ENCODE measurements around the gene LDLRAD3.

LDLRAD3 gene

DNA sequence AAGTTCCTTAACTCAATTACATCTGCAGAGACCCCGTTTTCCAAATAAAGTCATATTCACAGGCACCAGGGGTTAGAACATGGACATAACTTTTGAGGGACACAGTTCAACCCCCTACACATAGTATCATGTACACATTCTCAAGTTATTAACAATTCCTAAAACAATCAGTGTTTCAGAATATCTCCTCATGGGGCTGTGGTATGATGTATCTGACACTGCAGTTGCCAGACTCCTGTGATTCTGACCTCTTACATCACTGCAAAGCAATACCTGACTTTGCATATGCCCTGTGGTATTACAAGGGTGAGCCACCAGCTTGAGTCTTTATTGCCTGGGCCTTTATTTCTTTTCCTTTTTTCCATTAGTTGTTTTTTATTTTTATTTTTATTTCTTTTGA lies 203.6 kb downstream of the LDLRAD3 start:
- TF ChIP-seq, protein P1, sequence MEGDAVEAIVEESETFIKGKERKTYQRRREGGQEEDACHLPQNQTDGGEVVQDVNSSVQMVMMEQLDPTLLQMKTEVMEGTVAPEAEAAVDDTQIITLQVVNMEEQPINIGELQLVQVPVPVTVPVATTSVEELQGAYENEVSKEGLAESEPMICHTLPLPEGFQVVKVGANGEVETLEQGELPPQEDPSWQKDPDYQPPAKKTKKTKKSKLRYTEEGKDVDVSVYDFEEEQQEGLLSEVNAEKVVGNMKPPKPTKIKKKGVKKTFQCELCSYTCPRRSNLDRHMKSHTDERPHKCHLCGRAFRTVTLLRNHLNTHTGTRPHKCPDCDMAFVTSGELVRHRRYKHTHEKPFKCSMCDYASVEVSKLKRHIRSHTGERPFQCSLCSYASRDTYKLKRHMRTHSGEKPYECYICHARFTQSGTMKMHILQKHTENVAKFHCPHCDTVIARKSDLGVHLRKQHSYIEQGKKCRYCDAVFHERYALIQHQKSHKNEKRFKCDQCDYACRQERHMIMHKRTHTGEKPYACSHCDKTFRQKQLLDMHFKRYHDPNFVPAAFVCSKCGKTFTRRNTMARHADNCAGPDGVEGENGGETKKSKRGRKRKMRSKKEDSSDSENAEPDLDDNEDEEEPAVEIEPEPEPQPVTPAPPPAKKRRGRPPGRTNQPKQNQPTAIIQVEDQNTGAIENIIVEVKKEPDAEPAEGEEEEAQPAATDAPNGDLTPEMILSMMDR (IDR thresholded peaks at IDR 0.05), result no peak
- TF ChIP-seq ZFX (IDR thresholded peaks at IDR 0.05; ENCODE audit: borderline replicate concordance), result no peak
- H3K27ac ChIP-seq, result no peak overlapping the region

DNA sequence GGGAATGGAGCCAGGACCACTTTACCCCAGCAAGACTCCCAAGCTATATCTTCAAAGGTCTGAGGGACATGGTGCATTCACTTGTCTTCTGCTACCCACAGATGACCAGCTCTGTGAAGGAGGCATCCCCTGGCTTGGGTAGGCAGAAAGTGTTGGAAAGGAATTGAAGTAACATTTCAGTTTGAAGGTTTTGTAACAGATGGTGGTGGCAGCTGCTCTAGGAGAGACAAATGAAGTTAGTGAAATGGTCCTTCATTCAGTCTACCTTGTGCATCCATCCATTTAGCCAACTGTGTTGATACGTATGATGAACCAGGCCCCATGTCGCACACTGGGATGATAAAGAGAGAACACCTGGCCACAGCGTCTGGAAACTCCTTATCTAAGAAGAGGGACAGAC lies 204.8 kb downstream of the LDLRAD3 start:
- TF ChIP-seq, protein P1 (IDR thresholded peaks at IDR 0.05), result no peak
- no peak for TF ChIP-seq ZFX (IDR thresholded peaks at IDR 0.05; ENCODE audit: borderline replicate concordance)
- H3K27ac ChIP-seq, result no peak overlapping the region

DNA sequence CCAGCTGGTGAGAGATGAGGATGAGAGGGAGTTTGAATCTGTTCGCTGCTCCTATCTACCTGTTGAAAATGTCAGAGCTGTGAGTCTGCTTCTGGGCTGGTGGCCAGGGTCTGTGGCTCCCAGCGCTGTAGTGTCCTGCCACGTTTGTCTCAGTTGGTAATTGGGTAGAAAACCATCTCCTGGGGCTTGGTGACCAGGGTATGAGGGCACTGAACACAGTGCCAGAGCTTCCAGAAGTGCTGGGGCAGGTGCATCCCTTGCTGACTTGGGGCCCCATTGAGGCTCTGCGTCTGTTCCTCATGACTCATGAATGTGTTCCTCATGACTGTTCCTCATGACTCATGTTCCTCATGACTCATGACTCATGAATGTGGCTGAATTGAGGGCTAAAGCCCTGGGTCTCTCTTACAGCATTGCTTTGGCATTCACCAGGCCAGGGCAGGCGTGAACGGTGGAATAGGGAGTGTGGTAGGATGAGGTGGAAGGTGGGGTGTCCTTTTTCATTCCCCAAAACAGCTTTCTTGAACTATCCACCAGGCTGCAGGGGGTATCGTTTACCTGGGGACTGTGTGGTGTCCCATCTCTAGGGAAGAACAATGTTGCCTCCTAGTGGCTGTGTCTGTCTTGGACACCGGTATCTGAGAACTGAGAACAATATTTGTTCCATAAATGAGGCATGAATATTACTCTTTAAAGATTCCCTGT lies 205.8 kb downstream of the LDLRAD3 start:
- TF ChIP-seq, protein P1 (IDR thresholded peaks at IDR 0.05), result peak; percentile 57
- TF ChIP-seq ZFX (IDR thresholded peaks at IDR 0.05; ENCODE audit: borderline replicate concordance), result no peak
- H3K27ac ChIP-seq, result no peak overlapping the region

DNA sequence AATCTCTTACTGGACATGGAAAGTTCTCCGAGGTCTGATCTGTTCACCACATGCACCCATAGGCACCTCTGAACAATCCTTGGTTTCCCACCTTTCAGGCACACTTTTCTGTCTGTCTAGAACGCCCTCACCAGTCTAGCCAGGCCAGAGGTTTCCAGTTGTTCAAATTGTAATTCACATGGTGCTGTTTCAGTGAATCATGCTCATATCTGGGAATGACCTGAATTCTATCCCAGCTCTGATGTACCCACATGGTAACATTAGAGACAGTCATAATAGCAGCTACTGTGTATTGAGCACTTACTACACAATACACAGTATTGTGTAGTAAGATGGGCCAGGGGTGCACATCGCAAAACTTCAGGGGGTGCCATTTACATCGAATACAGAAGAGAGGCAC lies 207.1 kb downstream of the LDLRAD3 start:
- TF ChIP-seq, protein P1 (IDR thresholded peaks at IDR 0.05), result no peak
- no peak overlapping the region for H3K27ac ChIP-seq

DNA sequence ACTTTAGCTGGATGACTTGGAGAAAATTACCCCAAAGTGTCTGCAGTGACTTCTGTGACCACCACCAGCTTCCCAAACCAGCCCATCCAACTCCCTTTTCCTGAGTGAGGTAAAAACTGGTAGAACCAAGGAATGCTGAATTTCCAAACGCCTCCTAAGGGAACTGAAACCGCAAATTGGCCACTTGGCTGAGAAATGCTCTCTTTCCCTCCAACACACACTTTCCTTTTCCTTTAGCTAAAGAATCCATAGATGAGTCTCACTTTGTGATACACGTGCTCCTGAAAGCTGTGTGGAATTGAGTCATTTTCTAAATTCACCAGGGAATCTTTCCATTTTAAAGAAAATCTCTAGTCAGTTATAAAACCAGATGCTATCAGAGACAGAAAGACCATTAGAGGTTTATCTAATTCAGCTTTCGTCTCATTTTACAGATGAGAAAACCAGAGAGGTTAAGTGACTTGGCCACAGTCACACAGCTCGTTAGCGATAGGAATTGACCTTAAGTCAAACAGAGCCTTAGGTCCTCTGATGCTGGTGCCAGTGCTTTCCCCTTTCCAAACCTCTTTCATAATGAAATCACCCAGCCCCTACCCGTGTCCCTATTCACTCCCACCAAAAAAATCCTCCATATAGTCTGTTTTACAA lies 208.2 kb downstream of the LDLRAD3 start:
- H3K27ac ChIP-seq, result no peak overlapping the region
- TF ChIP-seq, protein P1 (IDR thresholded peaks at IDR 0.05), result no peak
- no peak for TF ChIP-seq ZFX (IDR thresholded peaks at IDR 0.05; ENCODE audit: borderline replicate concordance)

DNA sequence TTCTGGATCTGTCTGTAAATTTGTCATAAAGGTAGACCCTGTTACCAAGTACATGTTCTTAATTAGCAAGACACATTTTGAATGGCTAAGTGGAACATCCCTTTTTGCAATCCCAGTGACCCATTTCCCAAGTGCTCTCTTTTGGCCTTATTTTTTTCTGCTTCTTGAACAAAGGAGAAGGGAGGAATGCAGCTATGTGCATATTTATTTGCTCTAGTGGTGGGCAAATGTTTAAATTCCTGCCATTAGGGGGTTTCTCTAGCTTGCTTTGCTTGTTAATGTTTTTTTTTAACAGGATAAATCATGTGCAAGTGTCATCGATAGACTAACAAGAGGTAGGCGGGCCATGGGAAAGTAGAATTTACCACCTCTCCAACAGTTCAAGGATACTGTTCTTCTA lies 209.7 kb downstream of the LDLRAD3 start:
- H3K27ac ChIP-seq, result no peak overlapping the region
- TF ChIP-seq, protein P1 (IDR thresholded peaks at IDR 0.05), result no peak
- no peak for TF ChIP-seq ZFX (IDR thresholded peaks at IDR 0.05; ENCODE audit: borderline replicate concordance)

DNA sequence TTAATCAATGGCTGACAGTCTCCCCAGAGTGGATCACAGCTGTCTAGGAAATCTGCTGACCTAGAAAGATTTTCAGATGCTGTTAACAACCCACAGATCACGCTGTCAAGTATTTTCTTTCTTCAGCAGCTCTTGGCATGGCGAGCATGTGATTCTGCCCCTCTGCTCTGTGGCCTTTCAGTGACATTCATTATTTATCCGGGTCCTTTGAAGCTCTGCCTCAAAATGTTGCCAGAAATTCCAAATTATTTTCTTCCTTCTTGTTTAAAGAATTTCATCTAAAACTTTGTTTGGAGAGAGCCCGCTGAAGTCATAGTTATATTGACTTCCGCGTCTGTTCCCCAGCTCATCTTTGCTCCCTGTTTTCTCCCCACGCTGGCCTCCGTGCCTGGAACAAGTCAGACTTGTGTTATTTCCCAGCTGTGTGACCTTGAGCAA lies 211.3 kb downstream of the LDLRAD3 start:
- no peak overlapping the region for H3K27ac ChIP-seq

More for the DNA sequence above, 211.3 kb downstream of the LDLRAD3 start:
- TF ChIP-seq ZFX (IDR thresholded peaks at IDR 0.05; ENCODE audit: borderline replicate concordance), result no peak
- TF ChIP-seq, protein P1 (IDR thresholded peaks at IDR 0.05), result no peak

All from 22Rv1 (cell line).